Kidney epithelial cell (primary cell): ENCODE results near the gene RND1. TPM values are rescaled to one million over a fixed set of nuclear protein-coding genes. Genes with fewer than 3 reads are reported as not detected.

Experiments
- DNase-seq: peaks from one replicate; pipeline ENCODE4 v3.0.0-alpha.2; 2010; ENCODE audit warnings: low read depth
- H3K27me3 ChIP-seq: 2 replicates; pipeline ENCODE4 v1.6.0; 2011; ENCODE audit warnings: low read length; ENCODE audit not compliant: control insufficient read depth, insufficient read depth
- H3K36me3 ChIP-seq: 2 replicates; pipeline ENCODE4 v1.5.1; 2011; ENCODE audit warnings: low read length; ENCODE audit not compliant: control insufficient read depth, insufficient read depth
- H3K4me3 ChIP-seq: 2 replicates; pipeline ENCODE4 v1.5.1; 2011; ENCODE audit warnings: low read depth, mild to moderate bottlenecking, control low read depth, low read length
- CTCF ChIP-seq: IDR thresholded peaks from 2 replicates; pipeline ENCODE4 v1.5.1; 2011; ENCODE audit warnings: mild to moderate bottlenecking, moderate library complexity, low read length, control low read depth, inconsistent platforms; ENCODE audit not compliant: insufficient read depth, poor library complexity, severe bottlenecking
- total RNA-seq: library from RNA; depleted of rRNA; stranded (reverse); fragments of >200 nt; gene quantifications from 2 replicates; pipeline ENCODE4 v1.2.3, GENCODE V29; 2015

Gene RND1
- total RNA-seq, 1 donor from 2014 or later: 10.7 TPM

GRCh38 chr12:48817873-48818830 is 47.5 kb downstream of the RND1 start, which contains the start of gene CACNB3:
Gene CACNB3, plus strand, starts transcription at chr12:48818496. Its CDS starts 434 bp downstream, at chr12:48818930.
- DNase-seq: no peak
- no peaks in the 10 kb centered on the region for H3K36me3 ChIP-seq
- no peak for TF ChIP-seq CTCF

GRCh38 chr12:48816143-48816854 is 49.4 kb downstream of the RND1 start:
- no peaks in the 10 kb centered on the region for H3K27me3 ChIP-seq
- no peak for TF ChIP-seq CTCF
- DNase-seq: no peak
- H3K36me3 ChIP-seq: no peaks in the 10 kb centered on the region
- H3K4me3 ChIP-seq: peak overlapping the region; percentile 56

More at GRCh38 chr12:48817873-48818830, 47.5 kb downstream of the RND1 start, which contains the start of gene CACNB3:
- H3K4me3 ChIP-seq: peak within 1 kb of the TSS; percentile 65
- no peaks in the 10 kb centered on the region for H3K27me3 ChIP-seq

DNA sequence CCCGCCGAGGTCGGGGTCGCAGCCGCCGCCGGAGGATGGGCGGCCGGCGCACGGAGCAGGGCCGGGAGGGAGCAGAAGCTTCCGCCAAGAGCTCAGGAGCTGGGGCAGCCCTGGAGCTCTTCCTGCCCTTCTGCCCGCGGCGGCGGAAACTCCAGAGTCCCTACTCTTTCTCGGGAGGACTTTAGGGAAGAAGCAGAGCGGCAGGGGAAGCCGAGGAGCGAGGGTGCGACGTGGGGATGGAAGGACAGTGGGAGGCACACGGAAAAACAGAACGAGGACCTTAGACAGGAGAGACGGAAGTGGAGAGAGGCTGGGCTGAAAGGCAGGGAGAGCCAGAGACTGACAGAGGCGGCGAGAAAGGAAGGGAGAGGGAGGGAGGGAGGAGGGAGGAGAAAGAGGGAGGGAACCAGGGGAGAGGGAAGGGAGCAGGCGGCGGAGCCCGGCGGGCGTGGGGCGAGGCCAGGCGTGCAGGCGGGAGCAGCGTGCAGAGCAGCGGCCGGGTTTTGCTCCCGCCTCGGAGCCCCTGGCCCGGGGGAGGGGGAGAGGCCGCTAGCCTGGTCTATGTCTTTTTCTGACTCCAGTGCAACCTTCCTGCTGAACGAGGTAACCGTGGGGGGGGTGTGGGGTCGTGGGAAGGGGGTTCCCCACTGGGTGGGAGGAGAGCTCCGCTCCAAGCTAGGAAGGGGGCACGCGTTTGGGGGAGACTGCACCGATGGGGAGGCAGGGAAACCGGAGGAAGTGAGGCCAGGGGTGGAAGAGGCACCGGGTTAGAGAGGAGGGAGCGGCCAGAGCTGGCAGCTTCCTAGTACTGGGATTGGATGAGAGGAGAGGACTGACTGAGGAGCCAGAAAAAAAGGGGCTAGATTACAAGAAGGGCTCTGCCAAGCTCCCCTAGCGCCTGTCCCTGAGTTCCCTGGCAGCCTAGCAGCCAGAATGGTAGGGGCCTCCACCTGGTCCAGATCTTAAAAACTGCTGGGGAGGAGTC is 50.3 kb downstream of the RND1 start:
- peak; percentile 44 for DNase-seq
- H3K4me3 ChIP-seq: peak overlapping the region; percentile 56
- H3K36me3 ChIP-seq: no peaks in the 10 kb centered on the region
- TF ChIP-seq CTCF: no peak
- H3K27me3 ChIP-seq: no peaks in the 10 kb centered on the region

GRCh38 chr12:48814262-48815125 is 51.2 kb downstream of the RND1 start:
- Histone ChIP-seq H3K4me3 (peak overlapping the region; percentile 56), H3K36me3 (no peaks in the 10 kb centered on the region), H3K27me3 (no peaks in the 10 kb centered on the region)
- DNase-seq: no peak
- TF ChIP-seq CTCF: peak; percentile 80
